H1 (cell line): Measurements from ENCODE around the gene ENPP6.

Source experiments
- CHD1 ChIP-seq: IDR thresholded peaks from 2 replicates; pipeline ENCODE4 v1.6.1; 2012; ENCODE audit warnings: low read depth, low read length, improper control_type of control experiment
- POLR2AphosphoS5 ChIP-seq: IDR thresholded peaks from 2 replicates; pipeline ENCODE4 v1.6.1; 2011; ENCODE audit warnings: low read depth, low read length
- TF ChIP-seq, protein P1 (sequence below), 3 experiments: IDR thresholded peaks; 1 replicate in 2 of 3; 2 replicates in 1 of 3; pipeline versions ENCODE4 v1.5.1 to v1.6.1; 2011; ENCODE audit warnings: low read length in 3 of 3, mild to moderate bottlenecking in 3 of 3, inconsistent platforms in 2 of 3, low read depth in 1 of 3, moderate library complexity in 1 of 3; ENCODE audit not compliant: insufficient read depth in 1 of 3; ENCODE audit errors: control extremely low read depth in 1 of 3

- TF ChIP-seq, protein P1, sequence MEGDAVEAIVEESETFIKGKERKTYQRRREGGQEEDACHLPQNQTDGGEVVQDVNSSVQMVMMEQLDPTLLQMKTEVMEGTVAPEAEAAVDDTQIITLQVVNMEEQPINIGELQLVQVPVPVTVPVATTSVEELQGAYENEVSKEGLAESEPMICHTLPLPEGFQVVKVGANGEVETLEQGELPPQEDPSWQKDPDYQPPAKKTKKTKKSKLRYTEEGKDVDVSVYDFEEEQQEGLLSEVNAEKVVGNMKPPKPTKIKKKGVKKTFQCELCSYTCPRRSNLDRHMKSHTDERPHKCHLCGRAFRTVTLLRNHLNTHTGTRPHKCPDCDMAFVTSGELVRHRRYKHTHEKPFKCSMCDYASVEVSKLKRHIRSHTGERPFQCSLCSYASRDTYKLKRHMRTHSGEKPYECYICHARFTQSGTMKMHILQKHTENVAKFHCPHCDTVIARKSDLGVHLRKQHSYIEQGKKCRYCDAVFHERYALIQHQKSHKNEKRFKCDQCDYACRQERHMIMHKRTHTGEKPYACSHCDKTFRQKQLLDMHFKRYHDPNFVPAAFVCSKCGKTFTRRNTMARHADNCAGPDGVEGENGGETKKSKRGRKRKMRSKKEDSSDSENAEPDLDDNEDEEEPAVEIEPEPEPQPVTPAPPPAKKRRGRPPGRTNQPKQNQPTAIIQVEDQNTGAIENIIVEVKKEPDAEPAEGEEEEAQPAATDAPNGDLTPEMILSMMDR (IDR thresholded peaks at IDR 0.05; ENCODE audit: control extremely low read depth in 1 of 3, insufficient read depth in 1 of 3, low read depth in 1 of 3, low read length in 3 of 3): no peak
- TF ChIP-seq POLR2AphosphoS5 (no peak), CHD1 (no peak)
Observed at GRCh38 chr4:184111233-184111832, 106.3 kb downstream of the ENPP6 start.
